Measurements from ENCODE around the gene WDFY4. TPM values are rescaled to one million over a fixed set of nuclear protein-coding genes. Genes with fewer than 3 reads are reported as not detected.

The WDFY4 gene
- total RNA-seq, 2 experiments from 2014 or later, result 0.90 to 1.1 TPM

- DNase-seq, result no peak
- TF ChIP-seq CTCF (IDR thresholded peaks at IDR 0.05), result no peak
- ChIA-PET POLR2A (no interaction called here), CTCF (no interaction called here)
- peaks cover 3% of the 10 kb centered on the region for H3K27me3 Mint-ChIP-seq
- H3K9me3 Mint-ChIP-seq, result no peaks in the 10 kb centered on the region
- no peaks in the 10 kb centered on the region for H3K36me3 Mint-ChIP-seq (ENCODE audit: low read depth)
- intact Hi-C loops (cut with micrococcal nuclease), result no loop called here
- ATAC-seq, result no peak
- H3K4me3 Mint-ChIP-seq, result no peak overlapping the region
- no peaks in the 10 kb centered on the region for H3K4me1 Mint-ChIP-seq (ENCODE audit: low read depth)
- H3K27ac Mint-ChIP-seq, result no peak overlapping the region
Observed at GRCh38 chr10:49010865-49011264, 326.2 kb downstream of the WDFY4 start.

GRCh38 chr10:49011756-49012155, 327.1 kb downstream of the WDFY4 start:
- H3K4me1 Mint-ChIP-seq (ENCODE audit: low read depth), result no peaks in the 10 kb centered on the region
- no peaks in the 10 kb centered on the region for H3K36me3 Mint-ChIP-seq (ENCODE audit: low read depth)
- H3K27ac Mint-ChIP-seq, result no peak overlapping the region
- TF ChIP-seq CTCF (IDR thresholded peaks at IDR 0.05), result no peak
- H3K9me3 Mint-ChIP-seq, result no peaks in the 10 kb centered on the region
- ChIA-PET CTCF (no interaction called here), POLR2A (no interaction called here)
- intact Hi-C loops (cut with micrococcal nuclease), result no loop called here
- ATAC-seq, result no peak
- no peak for DNase-seq
- peaks cover 3% of the 10 kb centered on the region for H3K27me3 Mint-ChIP-seq
- H3K4me3 Mint-ChIP-seq, result no peak overlapping the region

- intact Hi-C loops (cut with micrococcal nuclease), result no loop called here
- DNase-seq, result no peak
- TF ChIP-seq CTCF (IDR thresholded peaks at IDR 0.05), result no peak
- no peak for ATAC-seq
- POLR2A ChIA-PET, result no interaction called here
- Mint-ChIP-seq H3K27me3 (peaks cover 4% of the 10 kb centered on the region), H3K27ac (no peak overlapping the region), H3K9me3 (no peaks in the 10 kb centered on the region), H3K4me3 (no peak overlapping the region), H3K4me1 (ENCODE audit: low read depth) (no peaks in the 10 kb centered on the region), H3K36me3 (ENCODE audit: low read depth) (no peaks in the 10 kb centered on the region)
- CTCF ChIA-PET, result no interaction called here
Observed at GRCh38 chr10:49012603-49013002, 327.9 kb downstream of the WDFY4 start.

- ChIA-PET CTCF (no interaction called here), POLR2A (no interaction called here)
- no peaks in the 10 kb centered on the region for H3K36me3 Mint-ChIP-seq (ENCODE audit: low read depth)
- no peak overlapping the region for H3K4me3 Mint-ChIP-seq
- H3K4me1 Mint-ChIP-seq (ENCODE audit: low read depth), result no peaks in the 10 kb centered on the region
- peaks cover 7% of the 10 kb centered on the region for H3K27me3 Mint-ChIP-seq
- intact Hi-C loops (cut with micrococcal nuclease), result no loop called here
- no peaks in the 10 kb centered on the region for H3K9me3 Mint-ChIP-seq
- no peak overlapping the region for H3K27ac Mint-ChIP-seq
- ATAC-seq (no peak), DNase-seq (no peak)
- no peak for TF ChIP-seq CTCF (IDR thresholded peaks at IDR 0.05)
Observed at GRCh38 chr10:49015700-49016099, 331.0 kb downstream of the WDFY4 start.

GRCh38 chr10:49021685-49022084, 337.0 kb downstream of the WDFY4 start:
- no peak overlapping the region for H3K27ac Mint-ChIP-seq
- peaks cover 4% of the 10 kb centered on the region for H3K27me3 Mint-ChIP-seq
- H3K9me3 Mint-ChIP-seq, result no peaks in the 10 kb centered on the region
- no peaks in the 10 kb centered on the region for H3K4me1 Mint-ChIP-seq (ENCODE audit: low read depth)
- ATAC-seq, result no peak
- no peak overlapping the region for H3K4me3 Mint-ChIP-seq
- intact Hi-C loops (cut with micrococcal nuclease), result no loop called here
- CTCF ChIA-PET, result no interaction called here
- POLR2A ChIA-PET, result interaction anchor here (0.7 kb wide), 1 partner anchor 59 kb away, joined by 4 read pairs; no protein-coding TSS in a partner anchor
- no peak for DNase-seq
- no peak for TF ChIP-seq CTCF (IDR thresholded peaks at IDR 0.05)
- no peaks in the 10 kb centered on the region for H3K36me3 Mint-ChIP-seq (ENCODE audit: low read depth)

All from activated CD8-positive, alpha-beta T cell treated with anti-CD3 and anti-CD28 coated beads for 36 hours (primary cell).